NCI-H2196 treated with DMSO at 0.1 percent for 48 hours (cell line): ENCODE measurements around the gene KIAA0586.

Experiments used
- DNase-seq: peaks from one replicate; lab custom pipeline; 2025; ENCODE audit not compliant: unreplicated experiment; lab: John Stamatoyannopoulos, UW

KIAA0586 gene

DNA sequence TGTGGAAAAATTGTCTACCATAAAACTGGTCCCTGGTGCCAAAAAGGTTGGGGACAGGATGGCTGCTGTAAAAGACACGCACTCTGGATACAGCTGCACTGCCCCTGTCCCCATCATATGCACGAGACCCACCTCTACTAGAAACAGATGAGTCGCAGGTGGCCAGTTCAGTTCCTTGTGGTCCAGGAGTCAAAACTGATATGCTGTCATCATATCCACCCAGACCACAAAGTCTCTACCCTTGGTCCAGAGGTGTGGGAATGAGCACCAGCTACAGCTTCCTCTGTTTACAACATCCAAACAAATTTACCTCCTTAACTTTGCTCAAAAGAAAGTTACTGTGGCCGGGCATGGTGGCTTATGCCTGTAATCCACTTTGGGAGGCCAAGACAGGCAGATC is 166.5 kb downstream of the KIAA0586 start:
- no peak for DNase-seq

GRCh38 chr14:58597041-58597440 is 169.5 kb downstream of the KIAA0586 start:
- DNase-seq = no peak

DNA sequence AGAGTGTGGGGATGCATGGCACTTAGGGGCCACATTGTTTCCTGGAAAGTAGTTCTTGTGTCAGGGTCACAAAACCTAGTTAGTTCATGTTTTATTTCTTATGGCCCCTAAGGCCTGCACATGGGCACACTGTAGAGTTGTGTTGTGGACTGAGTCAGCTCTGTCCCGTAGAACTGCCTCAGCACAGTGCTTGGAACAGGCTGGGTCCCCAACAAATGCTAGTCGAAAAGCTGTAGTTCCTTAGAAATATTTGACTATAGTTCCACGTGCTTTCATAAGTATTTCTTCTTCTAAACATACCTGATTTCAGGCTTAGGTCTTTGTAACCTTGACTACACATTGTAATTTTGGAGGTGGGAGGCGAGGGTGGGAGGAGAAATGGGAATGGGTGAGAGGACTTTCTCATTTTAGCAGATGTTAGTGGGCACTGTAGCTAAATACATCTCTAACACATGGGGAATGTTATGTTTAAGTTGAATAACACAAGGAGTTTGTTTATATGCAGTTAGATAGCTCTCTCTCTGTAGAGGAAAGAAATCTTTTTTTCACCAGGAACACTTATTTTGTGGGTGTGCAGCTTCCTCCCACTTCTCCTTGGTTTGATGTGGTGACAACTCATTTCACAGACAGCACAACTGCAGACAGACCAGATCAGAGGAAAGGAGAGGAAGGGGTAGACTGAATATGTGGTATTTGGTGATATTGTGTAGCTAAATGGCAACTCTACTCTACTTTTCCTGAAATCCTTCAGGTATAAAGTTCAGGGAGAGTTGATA is 170.7 kb downstream of the KIAA0586 start:
- no peak for DNase-seq

GRCh38 chr14:58598804-58599525 is 171.4 kb downstream of the KIAA0586 start:
- DNase-seq = no peak

DNA sequence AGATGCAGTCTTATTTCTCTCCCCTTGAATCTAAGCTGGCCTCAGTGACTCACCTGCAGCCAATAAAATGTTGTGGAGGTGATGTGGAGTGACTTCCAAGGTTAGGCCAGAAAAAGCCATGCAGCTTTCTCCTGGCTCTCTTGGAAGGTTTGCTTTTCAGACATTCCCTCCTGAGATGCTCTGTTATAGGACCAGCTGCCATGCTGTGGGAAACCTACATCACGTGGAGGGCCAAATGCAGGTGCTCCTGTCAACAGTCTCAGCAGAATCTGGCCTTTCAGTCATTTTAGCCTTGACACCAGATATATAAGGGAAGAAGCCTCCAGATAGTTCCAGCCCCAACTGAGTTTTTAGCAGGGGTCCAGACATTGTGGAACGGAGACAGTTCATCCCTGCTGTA is 172.2 kb downstream of the KIAA0586 start:
- no peak for DNase-seq
